ENCODE data around the gene LRCOL1. TPM values are rescaled to one million over a fixed set of nuclear protein-coding genes. Genes with fewer than 3 reads are reported as not detected.

Gene LRCOL1
- total and polyA plus RNA-seq, 8 donors, result 0.60 TPM; not detected in 7

- H3K27ac ChIP-seq, result no peak overlapping the region
- no peaks in the 10 kb centered on the region for H3K27me3 ChIP-seq
- DNase-seq, result no peak
- H3K4me3 ChIP-seq, result no peak overlapping the region
- H3K4me1 ChIP-seq, result no peaks in the 10 kb centered on the region
- WGBS, 5 donors, result 72 to 80% (median 77%) methylated on average over 18 to 24 of the region's 24 CpGs
- no peak for TF ChIP-seq POLR2A (IDR thresholded peaks at IDR 0.05)
- no peak for TF ChIP-seq POLR2AphosphoS5 (IDR thresholded peaks at IDR 0.05)
- no peak for TF ChIP-seq CTCF (IDR thresholded peaks at IDR 0.05)
- TF ChIP-seq EP300 (IDR thresholded peaks at IDR 0.05), result no peak
- H3K9me3 ChIP-seq, result no peaks in the 10 kb centered on the region
- H3K36me3 ChIP-seq, result peaks cover 6 to 38% (median 33%) of the 10 kb centered on the region in 4 donors
- intact Hi-C loops (cut with DNase I; ENCODE audit: low total_unique reads), result no loop called here
Observed at GRCh38 chr12:132585177-132585576, 25.2 kb downstream of the LRCOL1 start.

GRCh38 chr12:132584429-132584828, 26.0 kb downstream of the LRCOL1 start:
- Histone ChIP-seq H3K36me3 (peaks cover 6 to 45% (median 41%) of the 10 kb centered on the region in 4 donors), H3K9me3 (no peaks in the 10 kb centered on the region), H3K27me3 (no peaks in the 10 kb centered on the region), H3K4me1 (no peaks in the 10 kb centered on the region), H3K4me3 (no peak overlapping the region), H3K27ac (no peak overlapping the region)
- no peak for TF ChIP-seq EP300 (IDR thresholded peaks at IDR 0.05)
- no peak for TF ChIP-seq POLR2A (IDR thresholded peaks at IDR 0.05)
- TF ChIP-seq POLR2AphosphoS5 (IDR thresholded peaks at IDR 0.05), result no peak
- no peak for TF ChIP-seq CTCF (IDR thresholded peaks at IDR 0.05)
- no peak for DNase-seq
- intact Hi-C loops (cut with DNase I; ENCODE audit: low total_unique reads), result no loop called here
- 83 to 88% (median 85%) methylated on average over 14 of the region's 14 CpGs for WGBS, 5 donors

GRCh38 chr12:132583736-132584135, 26.6 kb downstream of the LRCOL1 start:
- intact Hi-C loops (cut with DNase I; ENCODE audit: low total_unique reads), result no loop called here
- Histone ChIP-seq H3K27ac (no peak overlapping the region), H3K4me1 (no peaks in the 10 kb centered on the region), H3K4me3 (no peak overlapping the region), H3K27me3 (no peaks in the 10 kb centered on the region), H3K9me3 (no peaks in the 10 kb centered on the region), H3K36me3 (peaks cover 6 to 50% (median 46%) of the 10 kb centered on the region in 4 donors)
- TF ChIP-seq POLR2AphosphoS5 (IDR thresholded peaks at IDR 0.05) (no peak), CTCF (IDR thresholded peaks at IDR 0.05) (no peak), POLR2A (IDR thresholded peaks at IDR 0.05) (no peak), EP300 (IDR thresholded peaks at IDR 0.05) (no peak)
- 66 to 80% (median 70%) methylated on average over 16 to 29 of the region's 29 CpGs for WGBS, 5 donors
- peak in 1 of 2 donors; percentile 58 for DNase-seq

GRCh38 chr12:132583411-132583710, 27.0 kb downstream of the LRCOL1 start:
- H3K27ac ChIP-seq, result no peak overlapping the region
- H3K27me3 ChIP-seq, result no peaks in the 10 kb centered on the region
- peaks cover 6 to 53% (median 49%) of the 10 kb centered on the region in 4 donors for H3K36me3 ChIP-seq
- H3K4me1 ChIP-seq, result no peaks in the 10 kb centered on the region
- 71 to 89% (median 76%) methylated on average over 31 to 50 of the region's 50 CpGs; no CpG with 5 or more reads in 1 of the 5 donors for WGBS, 5 donors
- no peaks in the 10 kb centered on the region for H3K9me3 ChIP-seq
- DNase-seq, result no peak
- TF ChIP-seq EP300 (IDR thresholded peaks at IDR 0.05) (no peak), POLR2AphosphoS5 (IDR thresholded peaks at IDR 0.05) (no peak)
- H3K4me3 ChIP-seq, result no peak overlapping the region
- intact Hi-C loops (cut with DNase I; ENCODE audit: low total_unique reads), result no loop called here

GRCh38 chr12:132582582-132583410, 27.6 kb downstream of the LRCOL1 start:
- WGBS, 5 donors, result 73 to 84% (median 81%) methylated on average over 26 to 89 of the region's 89 CpGs

More at GRCh38 chr12:132582582-132583410, 27.6 kb downstream of the LRCOL1 start:
- peaks cover 7 to 59% (median 55%) of the 10 kb centered on the region in 4 donors for H3K36me3 ChIP-seq
- H3K27me3 ChIP-seq, result no peaks in the 10 kb centered on the region
- no peaks in the 10 kb centered on the region for H3K4me1 ChIP-seq
- DNase-seq, result no peak
- H3K27ac ChIP-seq, result peak overlapping the region in 2 of 5 donors; percentile 47 to 49
- no peaks in the 10 kb centered on the region for H3K9me3 ChIP-seq
- peak overlapping the region; percentile 27 to 42 (median 32) for H3K4me3 ChIP-seq
- intact Hi-C loops (cut with DNase I; ENCODE audit: low total_unique reads), result no loop called here
- no peak for TF ChIP-seq POLR2A (IDR thresholded peaks at IDR 0.05)
- no peak for TF ChIP-seq EP300 (IDR thresholded peaks at IDR 0.05)
- TF ChIP-seq CTCF (IDR thresholded peaks at IDR 0.05), result no peak
- no peak for TF ChIP-seq POLR2AphosphoS5 (IDR thresholded peaks at IDR 0.05)

All from stomach (tissue), 9 donors.